Measurements from ENCODE around the gene SPOCK3. TPM values are rescaled to one million over a fixed set of nuclear protein-coding genes. Genes with fewer than 3 reads are reported as not detected.

SPOCK3 gene
- total RNA-seq, 1 experiment from 2014 or later: 0.24 TPM

GRCh38 chr4:166838975-166839614, 395.2 kb downstream of the SPOCK3 start (continued):
- TF ChIP-seq ZBTB21 (CRISPR knock-in tag; IDR thresholded peaks at IDR 0.05; ENCODE audit: borderline replicate concordance) (no peak), ELF4 (CRISPR knock-in tag; IDR thresholded peaks at IDR 0.05; ENCODE audit: low read depth) (no peak), FOXK1 (CRISPR knock-in tag; IDR thresholded peaks at IDR 0.05) (no peak), IRF1 (CRISPR knock-in tag; IDR thresholded peaks at IDR 0.05) (no peak), ERG (CRISPR knock-in tag; IDR thresholded peaks at IDR 0.05) (no peak)

- H3K9me3 Mint-ChIP-seq: peaks cover 25% of the 10 kb centered on the region
- no peaks in the 10 kb centered on the region for H3K4me1 Mint-ChIP-seq
- CTCF ChIA-PET: no interaction called here
- no peak for TF ChIP-seq ZNF512 (CRISPR knock-in tag; IDR thresholded peaks at IDR 0.05; ENCODE audit: borderline replicate concordance)
- TF ChIP-seq CDX4 (CRISPR knock-in tag; IDR thresholded peaks at IDR 0.05; ENCODE audit: borderline replicate concordance): no peak
- TF ChIP-seq ZNF423 (CRISPR knock-in tag; IDR thresholded peaks at IDR 0.05): no peak
- no peak for TF ChIP-seq GTF2I (CRISPR knock-in tag; conservative IDR thresholded peaks at IDR 0.05)
- no peak for TF ChIP-seq STAT6 (CRISPR knock-in tag; conservative IDR thresholded peaks at IDR 0.05; ENCODE audit: low read depth)
- TF ChIP-seq OVOL2 (CRISPR knock-in tag; IDR thresholded peaks at IDR 0.05; ENCODE audit: borderline replicate concordance): no peak
- TF ChIP-seq ZMAT4 (CRISPR knock-in tag; IDR thresholded peaks at IDR 0.05): no peak
- no peak for TF ChIP-seq ATF3 (CRISPR knock-in tag; conservative IDR thresholded peaks at IDR 0.05)
- TF ChIP-seq ZNF121 (CRISPR knock-in tag; IDR thresholded peaks at IDR 0.05): no peak
- TF ChIP-seq ZNF232 (CRISPR knock-in tag; IDR thresholded peaks at IDR 0.05): no peak
- no peak for TF ChIP-seq CBFB (CRISPR knock-in tag; IDR thresholded peaks at IDR 0.05; ENCODE audit: low read depth)
- TF ChIP-seq PRRX2 (CRISPR knock-in tag; IDR thresholded peaks at IDR 0.05): no peak
- TF ChIP-seq JUN (CRISPR knock-in tag; IDR thresholded peaks at IDR 0.05): no peak
- peaks cover 9% of the 10 kb centered on the region for H3K36me3 Mint-ChIP-seq
- POLR2A ChIA-PET: no interaction called here
- no peak overlapping the region for H3K27ac Mint-ChIP-seq
- DNase-seq (ENCODE audit: low spot score) (no peak), ATAC-seq (no peak)
- H3K4me3 Mint-ChIP-seq: no peak overlapping the region
- H3K27me3 Mint-ChIP-seq (ENCODE audit: low read depth): no peaks in the 10 kb centered on the region
Measured at GRCh38 chr4:166836865-166837264, 397.4 kb downstream of the SPOCK3 start.

All from WTC11 (cell line).